Esophagus squamous epithelium (tissue), 4 donors: ENCODE data around the gene CACNA1H.

Source experiments
- CTCF ChIP-seq, 6 experiments: fragments of 450-650 bp in 4 of 6; fragments of 200-600 bp in 2 of 6; sonication (generic) in 2 of 6; IDR thresholded peaks; one replicate each; pipeline ENCODE4 v1.5.1; 2016 to 2019; ENCODE audit warnings: antibody characterized with exemption in 6 of 6, mild to moderate bottlenecking in 4 of 6, moderate library complexity in 4 of 6
- POLR2A ChIP-seq, 4 donors: fragments of 450-650 bp; IDR thresholded peaks; one replicate each; pipeline ENCODE4 v1.6.1; 2017; ENCODE audit warnings: antibody characterized with exemption in 4 of 4, mild to moderate bottlenecking in 4 of 4, moderate library complexity in 3 of 4

- TF ChIP-seq CTCF (IDR thresholded peaks at IDR 0.05) (no peak), POLR2A (IDR thresholded peaks at IDR 0.05) (no peak)
Observed at GRCh38 chr16:1143761-1144450, 9.0 kb upstream of the CACNA1H start.
